GF-D8 (cell line): ENCODE measurements around the gene RAB30.
"Not testable (repeated sequence)": the region's sequence is repeated elsewhere in the genome, so short reads cannot be mapped to it uniquely, and the experiment has no call there.

Source experiments
- DNase-seq: peaks from one replicate; lab custom pipeline; 2025; lab: John Stamatoyannopoulos, UW

Gene RAB30

DNA sequence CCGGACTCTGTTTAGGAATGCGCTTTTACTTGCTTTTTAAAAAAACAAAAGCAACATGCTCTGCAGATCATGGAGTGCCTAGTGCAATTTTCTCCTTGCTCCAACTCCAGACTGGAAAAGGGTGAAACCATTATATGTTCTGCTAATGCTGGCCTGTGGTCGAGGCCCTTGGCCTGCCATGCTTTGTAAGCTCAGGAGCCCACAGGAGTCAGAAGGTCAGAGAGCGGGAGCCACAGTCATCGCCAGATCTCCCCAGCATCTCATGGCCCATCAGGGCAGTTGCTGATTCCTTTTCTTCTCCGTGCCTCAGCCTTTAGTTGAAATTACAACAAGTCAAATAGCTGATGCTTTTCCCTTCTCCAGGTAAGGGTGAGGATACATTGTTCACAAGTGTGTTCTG is 89.8 kb downstream of the RAB30 start:
- no peak for DNase-seq

DNA sequence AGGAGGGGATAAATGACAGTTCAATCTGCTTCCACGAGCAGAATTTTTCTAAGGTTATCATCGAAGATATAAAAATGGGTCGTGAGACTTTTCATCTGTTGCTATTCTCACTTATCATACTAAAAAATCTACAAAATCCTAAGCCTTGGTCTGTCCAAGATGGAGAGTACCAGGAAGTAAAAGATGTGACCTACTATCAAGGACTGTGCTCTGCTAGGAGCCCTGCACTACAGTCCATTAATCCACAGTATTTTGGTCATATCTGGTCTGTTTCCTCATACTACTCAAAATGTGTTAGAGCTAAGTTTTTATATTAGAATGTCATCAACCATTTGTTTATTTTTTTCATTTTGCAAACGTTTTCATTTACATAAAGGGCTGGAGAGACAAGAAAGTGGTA is 90.8 kb downstream of the RAB30 start:
- no peak for DNase-seq

DNA sequence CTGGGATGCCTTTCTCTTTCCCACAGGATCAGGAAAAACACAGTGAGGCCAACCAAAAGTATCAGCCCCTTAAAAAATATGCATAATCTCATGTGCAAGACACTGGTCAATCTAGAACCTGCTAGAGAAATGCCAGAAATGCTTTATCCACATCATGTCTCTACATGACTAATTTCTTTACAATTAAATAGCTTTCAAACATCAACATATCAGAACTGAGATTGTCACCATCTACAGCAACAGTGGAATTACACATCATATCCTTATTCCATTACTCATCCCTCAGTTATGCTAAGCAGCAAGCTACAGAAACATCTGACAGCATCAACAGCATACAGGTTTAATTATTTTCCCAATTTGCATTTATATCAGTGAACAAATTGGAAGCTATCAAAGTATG is 91.4 kb downstream of the RAB30 start:
- DNase-seq: no peak

DNA sequence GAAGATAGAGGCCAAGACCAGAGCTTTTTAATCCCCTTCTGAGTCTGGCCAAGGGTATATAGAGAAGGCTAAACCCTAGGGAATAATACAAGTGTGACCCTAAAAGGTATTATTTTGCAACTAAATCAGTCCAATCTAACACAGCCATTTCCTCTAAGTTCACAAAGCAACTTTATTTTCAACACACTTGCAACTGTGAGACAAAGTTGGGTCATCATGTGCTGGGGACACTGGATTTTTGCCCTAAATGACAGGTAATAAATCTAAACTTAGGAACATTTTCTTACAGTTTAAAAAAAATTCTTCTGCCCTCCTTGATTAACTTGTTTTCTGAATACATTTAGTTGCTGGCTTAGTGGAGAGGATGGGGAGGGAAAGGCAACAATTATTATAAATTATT is 91.9 kb downstream of the RAB30 start:
- DNase-seq: no peak

DNA sequence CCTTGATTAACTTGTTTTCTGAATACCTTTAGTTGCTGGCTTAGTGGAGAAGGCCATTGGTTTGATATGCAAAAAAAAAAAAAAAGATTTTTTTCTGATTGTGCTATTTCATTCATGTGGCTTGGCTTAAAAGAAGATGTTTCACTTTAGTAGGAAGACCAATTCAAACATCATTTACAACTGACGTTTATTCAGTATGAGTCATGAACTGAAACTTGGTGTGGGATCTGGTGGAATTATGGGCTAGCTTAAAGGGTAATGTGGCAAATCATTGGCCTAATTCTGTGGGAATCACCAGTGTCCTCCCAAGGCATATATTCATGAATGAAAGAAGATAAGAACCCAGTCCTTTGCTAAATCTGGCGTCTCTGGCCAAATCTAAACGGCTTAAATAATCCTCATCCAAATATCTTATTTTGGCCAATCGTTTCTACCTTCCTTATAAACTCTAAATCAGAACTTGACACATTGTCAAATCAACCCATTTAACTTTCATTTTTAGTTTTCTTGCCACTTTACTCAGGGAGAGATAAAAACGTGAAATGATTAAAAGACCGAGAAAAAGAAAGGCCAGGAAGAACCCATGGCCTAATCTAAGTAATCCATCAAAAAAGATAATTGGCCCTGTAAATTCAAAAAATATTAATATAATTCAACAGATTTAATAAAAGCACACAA is 93.1 kb downstream of the RAB30 start:
- no peak for DNase-seq

DNA sequence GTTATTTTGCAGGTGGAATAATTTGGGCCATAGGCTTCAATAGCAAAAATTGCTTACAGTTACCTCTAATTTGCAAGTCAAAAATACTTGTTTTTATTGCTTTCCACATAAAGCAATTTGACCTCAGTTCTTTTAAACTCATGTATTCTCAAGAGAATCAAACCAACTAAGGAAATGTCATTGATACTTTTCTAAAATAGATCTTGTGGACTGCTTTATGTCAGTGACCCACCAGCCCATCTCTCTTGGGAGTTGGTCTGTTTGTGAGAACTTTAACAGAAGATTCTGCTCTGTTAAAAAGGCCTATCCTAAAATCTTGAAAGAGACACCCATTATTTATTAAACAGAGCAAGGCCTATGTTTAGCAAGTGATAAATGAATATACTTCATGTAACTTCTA is 94.9 kb downstream of the RAB30 start:
- DNase-seq: no peak

DNA sequence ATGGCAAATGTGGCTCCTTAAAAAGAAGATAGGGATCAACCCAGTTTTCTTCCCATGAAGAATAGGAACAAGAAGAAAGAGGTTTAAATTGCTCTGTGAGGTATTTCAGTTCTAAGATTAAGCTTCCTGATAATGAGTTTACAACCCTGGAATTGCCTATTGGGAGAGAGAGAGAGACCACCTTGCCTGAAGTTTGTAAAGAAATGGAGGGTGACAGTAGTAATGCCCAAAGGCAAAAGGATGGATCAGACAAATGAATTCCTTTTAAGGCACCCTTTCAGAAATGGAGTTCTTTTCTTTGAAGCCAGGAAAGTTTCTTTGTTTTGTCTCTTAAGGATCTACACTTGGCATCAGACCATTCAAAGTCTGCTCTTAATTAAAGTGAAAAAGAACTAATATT is 95.8 kb downstream of the RAB30 start:
- DNase-seq: no peak

DNA sequence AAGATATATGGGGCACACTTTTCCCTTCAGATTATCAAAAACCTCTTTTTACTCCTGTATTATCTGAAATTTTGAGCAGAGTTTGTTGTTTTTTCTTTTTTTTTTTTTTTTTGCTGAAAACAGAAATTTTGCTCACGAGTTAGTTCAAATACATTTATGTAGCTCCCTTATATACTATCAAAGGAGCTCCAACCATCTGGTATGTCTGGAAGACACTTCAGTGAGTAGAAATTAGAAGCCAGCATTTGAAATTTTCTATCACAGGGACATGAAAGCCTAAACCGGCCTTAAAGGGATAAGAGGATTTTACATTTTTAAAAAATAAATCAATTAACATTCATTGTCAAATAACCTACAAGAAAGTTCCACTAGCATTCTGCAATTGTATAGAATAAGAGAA is 96.8 kb downstream of the RAB30 start:
- no peak for DNase-seq

DNA sequence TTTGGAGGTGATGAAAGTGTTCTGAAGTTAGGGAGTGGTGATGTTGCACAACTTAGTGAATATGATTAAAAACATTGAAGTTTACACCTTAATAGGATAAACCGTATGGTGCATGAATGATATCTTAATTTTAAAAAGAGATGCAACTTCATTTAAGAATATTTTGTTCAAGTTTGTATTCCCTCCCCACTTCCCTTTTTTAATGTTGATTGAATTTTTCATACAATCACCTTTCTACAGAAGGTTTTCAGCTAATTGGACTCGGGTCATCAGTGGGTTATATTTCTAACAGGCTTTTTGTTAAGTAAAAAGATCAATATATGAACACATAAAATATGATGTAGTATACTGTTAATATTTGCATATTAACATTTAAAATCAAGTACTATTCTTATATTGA is 97.6 kb downstream of the RAB30 start:
- no peak for DNase-seq

DNA sequence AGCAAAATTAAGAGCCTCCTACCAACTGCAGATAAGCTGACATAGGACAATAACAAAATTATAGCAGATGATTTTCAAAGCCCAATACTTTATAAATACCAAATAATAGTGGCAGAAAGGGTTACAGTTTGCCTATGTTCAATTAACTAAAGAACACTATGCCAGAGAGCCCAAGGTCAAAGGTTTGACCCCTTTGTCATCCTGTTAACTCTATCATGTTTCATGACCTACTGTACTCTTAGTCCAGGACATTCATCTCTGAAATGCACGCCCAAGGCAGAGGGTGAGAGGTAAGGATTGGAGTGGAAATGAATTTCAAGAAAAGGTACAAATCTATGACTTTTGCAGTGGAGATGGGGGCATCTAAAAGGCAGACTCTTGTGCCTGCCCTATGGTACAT is 99.6 kb downstream of the RAB30 start:
- no peak for DNase-seq

DNA sequence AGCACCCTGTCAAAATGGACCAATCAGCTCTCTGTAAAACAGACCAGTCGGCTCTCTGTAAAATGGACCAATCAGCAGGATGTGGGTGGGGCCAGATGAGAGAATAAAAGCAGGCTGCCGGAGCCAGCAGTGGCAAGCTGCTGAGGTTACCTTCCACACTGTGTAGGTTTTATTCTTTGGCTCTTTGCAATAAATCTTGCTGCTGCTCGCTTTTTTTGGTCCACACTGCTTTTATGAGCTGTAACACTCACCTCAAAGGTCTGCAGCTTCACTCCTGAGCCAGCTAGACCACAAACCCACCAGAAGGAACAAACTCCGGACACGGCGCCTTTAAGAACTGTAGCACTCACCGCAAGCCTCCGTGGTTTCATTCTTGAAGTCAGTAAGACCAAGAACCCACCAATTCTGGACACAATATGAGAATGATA is 100.2 kb downstream of the RAB30 start:
- DNase-seq: not testable (repeated sequence)

DNA sequence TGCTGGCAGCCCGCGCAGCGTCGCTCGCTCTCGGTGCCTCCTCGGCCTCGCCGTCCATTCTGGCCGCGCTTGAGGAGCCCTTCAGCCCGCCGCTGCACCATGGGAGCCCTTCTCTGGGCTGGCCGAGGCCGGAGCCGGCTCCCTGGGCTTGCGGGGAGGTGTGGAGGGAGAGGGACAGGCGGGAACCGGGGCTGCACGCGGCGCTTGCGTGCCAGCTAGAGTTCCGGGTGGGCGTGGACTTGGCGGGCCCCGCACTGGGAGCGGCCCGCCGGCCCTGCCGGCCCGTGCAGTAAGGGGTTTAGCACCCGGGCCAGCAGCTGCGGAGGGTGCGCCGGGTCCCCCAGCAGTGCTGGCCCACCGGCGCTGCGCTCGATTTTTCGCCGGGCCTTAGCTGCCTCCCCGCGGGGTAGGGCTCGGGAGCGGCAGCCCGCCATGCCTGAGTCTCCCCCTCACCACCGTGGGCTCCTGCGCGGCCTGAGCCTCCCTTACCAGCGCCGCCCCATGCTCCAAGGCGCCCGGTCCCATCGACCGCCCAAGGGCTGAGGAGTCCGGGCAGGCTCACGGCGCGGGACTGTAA is 101.1 kb downstream of the RAB30 start:
- DNase-seq: not testable (repeated sequence)

DNA sequence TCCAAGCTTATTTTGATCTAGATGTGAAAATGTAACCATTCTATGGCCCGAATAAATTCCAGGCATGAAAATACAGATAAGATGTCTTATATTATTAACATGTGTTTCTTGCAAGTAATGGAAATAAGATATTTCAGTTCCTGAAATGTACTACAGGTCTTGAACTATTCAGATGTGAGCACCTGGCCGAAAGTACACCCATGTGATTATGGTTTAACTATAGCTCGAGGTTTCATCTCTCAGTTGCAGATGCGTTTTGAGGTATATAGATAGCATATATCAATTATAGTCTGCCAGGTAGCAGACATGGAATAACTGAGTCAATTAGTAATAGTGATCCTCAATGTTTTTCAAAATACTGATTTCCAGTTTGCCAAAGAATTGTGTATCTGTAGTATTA is 101.9 kb downstream of the RAB30 start:
- no peak for DNase-seq

DNA sequence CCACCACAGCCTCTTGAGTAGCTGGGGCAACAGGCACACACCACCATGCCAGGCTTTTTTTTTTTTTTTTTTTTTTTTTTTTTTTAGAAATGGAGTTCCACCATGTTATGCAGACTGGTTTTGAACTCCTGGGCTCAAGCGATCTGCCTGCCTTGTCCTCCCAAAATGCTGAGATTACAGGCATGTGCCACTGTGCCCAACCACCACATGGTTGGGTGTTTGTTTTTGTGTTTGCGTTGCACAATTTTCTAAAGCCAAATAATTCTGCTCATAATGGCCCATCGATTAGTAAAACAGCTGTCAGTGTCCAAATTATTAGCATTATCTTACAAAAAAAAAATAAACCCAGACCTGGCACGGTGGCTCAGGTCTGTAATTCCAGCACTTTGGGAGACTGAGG is 104.3 kb downstream of the RAB30 start:
- DNase-seq: no peak

DNA sequence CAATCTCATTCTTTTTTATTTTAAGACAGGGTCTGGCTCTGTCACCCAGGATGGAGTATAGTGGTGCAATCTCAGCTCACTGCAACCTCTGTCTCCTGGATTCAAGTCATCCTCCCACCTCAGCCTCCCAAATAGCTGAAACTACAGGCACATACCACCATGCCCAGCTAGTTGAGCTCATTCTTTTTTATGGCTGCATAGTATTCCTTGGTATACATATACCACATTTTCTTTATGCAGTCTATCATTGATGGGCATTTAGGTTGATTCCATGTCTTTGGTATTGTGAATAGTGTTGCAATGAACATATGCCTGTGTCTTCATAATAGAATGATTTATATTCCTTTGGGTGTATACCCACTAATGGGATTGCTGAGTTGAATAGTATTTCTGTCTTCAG is 109.7 kb downstream of the RAB30 start:
- DNase-seq: not testable (repeated sequence)

DNA sequence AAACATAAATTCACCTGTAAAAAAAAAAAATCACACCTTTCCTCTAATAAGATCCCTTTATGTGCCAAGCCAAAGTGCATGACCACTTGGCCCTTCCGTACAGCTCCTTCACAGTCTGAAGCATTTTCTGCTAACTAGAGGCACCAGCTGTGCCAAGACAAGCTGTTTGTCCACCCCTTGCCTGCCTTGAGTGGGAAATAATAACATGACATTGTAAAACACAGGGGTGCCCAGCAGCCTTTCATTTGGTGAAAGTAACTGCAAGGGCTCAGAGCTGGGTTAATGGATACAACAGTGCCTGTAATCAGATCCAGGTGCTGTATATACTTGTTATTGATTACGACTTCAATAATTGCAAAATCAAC is 110.9 kb downstream of the RAB30 start:
- no peak for DNase-seq

DNA sequence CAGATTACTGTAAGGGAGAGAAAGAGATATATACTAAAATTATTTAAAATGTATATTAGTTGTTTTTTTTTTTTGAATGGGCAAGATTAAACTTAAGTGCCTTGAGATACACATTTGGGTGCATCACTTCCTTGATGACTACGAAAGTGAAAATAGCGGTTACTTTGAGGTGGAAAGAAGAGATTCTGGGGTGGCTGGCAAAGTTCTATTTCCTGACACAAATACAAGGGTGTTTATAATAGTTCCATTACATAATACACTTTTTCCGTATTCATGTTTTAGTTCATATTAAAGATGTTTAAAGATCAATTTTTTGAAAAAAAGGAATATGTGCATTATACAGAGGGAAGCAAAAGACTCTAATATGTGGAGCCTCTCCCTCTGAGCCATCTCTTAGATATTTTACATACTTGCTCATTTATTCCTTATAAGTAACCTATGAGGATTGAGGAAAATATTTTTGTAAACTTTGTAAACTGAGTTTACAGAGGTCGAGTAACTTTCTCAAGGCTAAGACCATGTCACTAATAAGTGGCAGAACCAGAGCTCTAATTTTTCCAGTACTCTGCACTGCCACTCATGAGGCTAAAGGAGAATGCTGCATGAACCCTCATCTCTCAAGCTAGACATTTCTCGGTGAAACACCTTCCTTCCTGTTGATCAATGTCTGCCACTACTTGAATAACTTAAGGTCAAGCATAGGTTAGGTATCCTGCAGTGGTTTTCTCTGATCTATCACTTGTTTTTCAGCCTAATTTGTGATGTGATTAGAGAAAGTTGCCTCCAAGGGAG is 111.5 kb downstream of the RAB30 start:
- no peak for DNase-seq

DNA sequence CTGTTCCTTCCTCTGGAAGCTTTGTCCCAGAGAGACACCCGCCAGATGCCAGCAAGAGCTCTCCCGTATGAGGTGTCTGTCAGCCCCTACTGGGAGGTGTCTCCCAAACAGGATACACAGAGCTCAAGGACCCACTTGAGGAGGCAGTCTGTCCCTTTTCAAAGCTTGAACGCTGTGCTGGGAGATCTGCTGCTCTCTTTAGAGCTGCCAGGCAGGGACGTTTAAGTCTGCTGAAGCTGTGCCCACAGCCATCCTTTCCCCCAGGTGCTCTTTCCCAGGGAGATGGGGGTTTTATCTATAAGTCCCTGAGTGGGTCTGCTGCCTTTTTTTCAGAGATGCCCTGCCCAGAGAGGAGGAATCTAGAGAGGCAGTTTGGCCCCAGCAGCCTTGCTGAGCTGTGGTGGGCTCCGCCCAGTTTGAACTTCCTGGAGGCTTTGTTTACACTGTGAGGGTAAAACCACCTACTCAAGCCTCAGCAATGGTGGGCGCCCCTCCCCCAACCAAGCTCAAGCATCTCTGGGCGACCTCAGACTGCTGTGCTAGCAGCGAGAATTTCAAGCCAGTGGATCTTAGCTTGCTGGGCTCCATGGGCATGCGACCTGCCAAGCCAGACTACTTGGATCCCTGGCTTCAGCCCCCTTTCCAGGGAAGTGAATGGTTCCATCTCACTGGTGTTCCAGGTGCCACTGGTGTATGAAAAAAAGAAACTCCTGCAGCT is 115.8 kb downstream of the RAB30 start:
- DNase-seq: not testable (repeated sequence)

DNA sequence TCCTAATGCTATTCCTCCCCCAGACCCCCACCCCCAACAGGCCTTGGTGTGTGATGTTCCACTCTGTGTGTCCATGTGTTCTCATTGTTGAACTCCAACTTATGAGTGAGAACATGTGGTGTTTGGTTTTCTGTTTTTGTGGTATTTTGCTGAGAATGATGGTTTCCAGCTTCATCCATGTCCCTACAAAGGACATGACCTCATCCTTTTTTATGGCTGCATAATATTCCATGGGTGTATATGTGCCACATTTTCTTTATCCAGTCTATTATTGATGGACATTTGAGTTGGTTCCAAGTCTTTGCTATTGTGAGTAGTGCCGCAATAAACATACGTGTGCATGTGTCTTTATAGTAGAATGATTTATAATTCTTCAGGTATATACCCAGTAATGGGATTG is 121.2 kb downstream of the RAB30 start:
- DNase-seq: not testable (repeated sequence)

DNA sequence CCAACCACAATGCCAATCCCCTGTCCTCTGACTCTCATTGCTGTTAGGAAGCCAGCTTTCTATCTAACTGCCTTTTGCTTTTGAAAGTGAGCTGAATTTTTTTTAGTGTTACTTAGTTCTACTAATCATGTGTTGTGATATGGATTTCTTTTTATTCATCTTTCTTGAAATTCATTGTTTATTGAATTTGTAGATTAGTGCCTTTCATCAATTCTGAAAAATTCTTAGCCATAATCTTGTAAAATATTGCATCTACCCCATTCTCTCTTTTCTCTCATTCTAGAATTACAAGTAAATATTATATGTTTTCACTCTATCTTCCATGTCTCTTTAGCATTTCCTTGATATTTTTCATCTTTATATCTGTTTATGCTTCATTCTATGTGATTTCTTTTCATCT is 122.3 kb downstream of the RAB30 start:
- no peak for DNase-seq

DNA sequence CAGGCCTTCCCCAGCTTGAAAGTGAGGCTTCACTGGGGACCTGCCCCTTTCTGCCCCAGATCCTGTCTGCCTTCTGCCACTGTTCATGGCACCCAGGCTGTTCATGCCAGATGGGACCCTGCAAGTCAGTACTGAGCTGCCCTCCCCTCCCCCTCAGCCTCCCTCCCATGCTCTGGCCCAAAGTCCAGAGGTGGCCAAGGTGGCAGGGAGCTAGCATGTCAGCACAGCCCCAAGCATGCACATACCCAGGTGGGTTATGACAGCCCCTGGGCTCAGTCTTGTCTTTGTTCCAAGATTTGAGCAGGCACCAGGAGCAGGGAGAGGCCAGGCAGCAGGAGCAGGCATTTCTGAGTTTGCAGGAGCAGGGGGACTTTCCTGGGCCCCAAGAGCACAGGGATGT is 126.0 kb downstream of the RAB30 start:
- DNase-seq: no peak

DNA sequence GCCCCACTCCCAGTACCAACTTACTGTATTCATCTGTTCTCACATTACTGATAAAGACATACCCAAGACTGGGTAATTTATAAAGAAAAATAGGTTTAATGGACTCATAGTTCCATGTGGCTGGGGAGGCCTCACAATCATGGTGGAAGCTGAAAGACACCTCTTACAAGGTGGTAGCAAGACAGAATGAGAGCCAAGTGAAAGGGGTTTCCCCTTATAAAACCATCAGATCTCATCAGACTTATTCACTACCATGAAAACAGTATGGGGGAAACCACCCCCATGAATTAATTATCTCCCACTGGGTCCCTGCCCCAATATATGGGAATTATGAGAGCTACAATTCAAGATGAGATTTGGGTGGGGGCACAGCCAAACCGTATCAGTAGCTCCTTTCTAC is 126.7 kb downstream of the RAB30 start:
- DNase-seq: not testable (repeated sequence)

DNA sequence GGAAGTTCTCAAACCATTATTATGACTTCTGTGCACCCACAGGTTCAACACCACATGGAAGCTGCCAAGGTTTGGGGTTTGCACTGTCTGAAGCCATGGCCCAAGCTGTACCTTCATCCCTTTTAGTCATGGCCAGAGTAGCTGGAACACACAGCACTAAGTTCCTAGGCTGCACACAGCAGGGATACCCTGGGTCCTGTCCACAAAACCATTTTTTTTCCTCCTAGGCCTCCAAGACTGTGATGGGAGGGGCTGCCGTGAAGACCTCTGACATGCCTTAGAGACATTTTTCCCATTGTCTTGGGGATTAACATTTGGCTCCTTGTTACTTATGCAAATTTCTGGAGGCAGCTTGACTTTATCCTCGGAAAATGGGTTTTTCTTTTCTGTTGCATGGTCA is 127.5 kb downstream of the RAB30 start:
- no peak for DNase-seq
